GM20000 (cell line): Measurements from ENCODE around the gene MAL.
"Not testable (repeated sequence)": the region's sequence is repeated elsewhere in the genome, so short reads cannot be mapped to it uniquely, and the experiment has no call there.

Experiments
- DNase-seq: peaks from one replicate; pipeline ENCODE4 v3.0.0; 2012; ENCODE audit warnings: low spot score
- TF ChIP-seq, protein P1 (sequence below): IDR thresholded peaks from 2 replicates; pipeline ENCODE4 v1.5.1; 2012; ENCODE audit warnings: mild to moderate bottlenecking, control low read depth; ENCODE audit errors: extremely low read depth, missing control alignments

Gene MAL

DNA sequence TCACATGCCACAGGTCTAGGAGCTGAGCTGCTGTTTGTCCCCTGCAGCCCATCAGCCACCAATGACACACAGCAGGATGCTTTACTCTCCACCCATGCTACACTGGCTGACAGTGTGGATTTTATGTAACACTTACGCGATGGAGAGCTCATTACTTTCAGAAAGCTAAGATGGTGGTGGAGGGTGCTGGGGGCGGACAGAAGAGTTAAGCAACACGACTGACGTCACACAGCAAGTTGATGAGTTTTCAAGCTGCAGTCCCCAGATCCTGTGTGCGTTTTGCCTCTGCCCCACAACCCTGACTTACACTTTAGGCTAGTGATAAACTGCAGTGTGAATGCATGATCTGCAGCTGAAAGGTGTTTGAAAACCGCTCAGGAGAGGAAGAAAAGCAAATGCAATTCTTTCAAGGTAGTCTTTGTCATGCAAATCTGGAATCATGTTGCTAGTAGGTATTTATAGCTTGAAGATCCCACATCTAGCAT lies 53.7 kb downstream of the MAL start:
- DNase-seq: no peak
- TF ChIP-seq, protein P1, sequence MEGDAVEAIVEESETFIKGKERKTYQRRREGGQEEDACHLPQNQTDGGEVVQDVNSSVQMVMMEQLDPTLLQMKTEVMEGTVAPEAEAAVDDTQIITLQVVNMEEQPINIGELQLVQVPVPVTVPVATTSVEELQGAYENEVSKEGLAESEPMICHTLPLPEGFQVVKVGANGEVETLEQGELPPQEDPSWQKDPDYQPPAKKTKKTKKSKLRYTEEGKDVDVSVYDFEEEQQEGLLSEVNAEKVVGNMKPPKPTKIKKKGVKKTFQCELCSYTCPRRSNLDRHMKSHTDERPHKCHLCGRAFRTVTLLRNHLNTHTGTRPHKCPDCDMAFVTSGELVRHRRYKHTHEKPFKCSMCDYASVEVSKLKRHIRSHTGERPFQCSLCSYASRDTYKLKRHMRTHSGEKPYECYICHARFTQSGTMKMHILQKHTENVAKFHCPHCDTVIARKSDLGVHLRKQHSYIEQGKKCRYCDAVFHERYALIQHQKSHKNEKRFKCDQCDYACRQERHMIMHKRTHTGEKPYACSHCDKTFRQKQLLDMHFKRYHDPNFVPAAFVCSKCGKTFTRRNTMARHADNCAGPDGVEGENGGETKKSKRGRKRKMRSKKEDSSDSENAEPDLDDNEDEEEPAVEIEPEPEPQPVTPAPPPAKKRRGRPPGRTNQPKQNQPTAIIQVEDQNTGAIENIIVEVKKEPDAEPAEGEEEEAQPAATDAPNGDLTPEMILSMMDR: no peak

- DNase-seq: no peak
- TF ChIP-seq, protein P1: no peak
Measured at GRCh38 chr2:95082477-95082876, 57.0 kb downstream of the MAL start.

DNA sequence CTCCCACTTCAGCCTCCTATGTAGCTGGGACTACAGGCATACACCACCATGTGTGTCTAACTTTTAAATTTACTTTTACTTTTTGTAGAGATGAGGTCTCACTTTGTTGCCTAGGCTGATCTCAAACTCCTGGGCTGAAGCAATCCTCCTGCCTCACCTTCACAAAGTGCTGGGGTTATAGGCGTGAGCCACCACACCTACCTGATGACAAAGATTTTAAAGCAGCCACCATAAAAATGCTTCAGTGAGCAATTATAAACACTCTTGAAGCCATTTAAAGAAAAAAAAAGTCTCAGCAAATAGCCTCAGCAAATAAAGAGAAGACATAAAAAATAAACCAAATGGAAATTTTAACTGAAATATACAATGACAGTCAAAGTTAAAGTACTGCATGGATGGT lies 60.5 kb downstream of the MAL start:
- DNase-seq: no peak
- TF ChIP-seq, protein P1: no peak

DNA sequence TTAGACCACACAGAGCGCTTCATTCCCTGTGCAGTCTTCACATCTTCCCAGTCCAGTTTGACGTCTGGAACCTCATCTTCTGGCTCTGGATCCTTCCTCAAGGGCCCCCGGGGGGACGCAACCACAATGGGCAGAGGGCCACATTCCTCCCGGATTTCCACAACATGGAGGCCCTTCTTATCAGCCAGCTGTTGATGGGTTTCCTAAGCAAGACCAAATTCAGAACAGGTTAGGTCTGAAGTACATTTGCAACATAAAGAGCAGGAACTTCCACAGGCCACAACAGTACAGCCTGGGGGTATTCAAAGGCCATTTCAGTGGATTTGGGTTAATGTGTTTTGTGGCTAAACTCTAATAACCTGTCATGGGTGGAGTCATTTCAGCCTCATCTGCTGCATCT lies 61.9 kb downstream of the MAL start:
- TF ChIP-seq, protein P1: no peak
- DNase-seq: no peak

DNA sequence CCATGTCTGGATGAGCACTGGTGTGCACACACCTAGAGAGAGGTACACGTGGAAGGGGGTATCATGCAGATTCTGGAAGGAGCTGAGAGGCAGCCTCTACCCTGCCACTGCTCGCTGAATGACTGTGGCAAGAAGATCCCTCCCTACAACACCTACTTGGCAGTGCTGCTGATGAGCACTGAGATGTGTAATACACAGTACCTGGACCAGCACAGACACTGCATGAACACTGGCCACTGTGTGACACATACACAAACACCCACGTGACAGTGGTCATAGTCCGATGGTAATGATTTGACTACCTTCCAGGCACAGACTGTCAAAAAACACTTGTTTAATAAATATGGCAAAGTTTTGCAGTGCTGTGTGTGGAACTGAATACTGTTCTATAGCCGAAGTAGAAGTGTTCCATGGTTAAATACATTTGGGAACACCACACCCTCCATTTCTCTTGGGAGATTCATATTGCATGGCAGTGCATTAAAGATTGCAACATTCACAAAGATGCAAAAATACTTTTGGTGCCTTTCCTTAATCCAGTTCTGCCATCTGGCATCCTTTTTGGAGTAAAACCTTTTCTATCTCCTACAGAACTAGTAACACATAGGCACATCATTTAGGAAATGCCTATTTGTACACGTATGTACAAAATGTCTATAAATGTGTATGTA lies 66.5 kb downstream of the MAL start:
- no peak for DNase-seq
- TF ChIP-seq, protein P1: no peak

DNA sequence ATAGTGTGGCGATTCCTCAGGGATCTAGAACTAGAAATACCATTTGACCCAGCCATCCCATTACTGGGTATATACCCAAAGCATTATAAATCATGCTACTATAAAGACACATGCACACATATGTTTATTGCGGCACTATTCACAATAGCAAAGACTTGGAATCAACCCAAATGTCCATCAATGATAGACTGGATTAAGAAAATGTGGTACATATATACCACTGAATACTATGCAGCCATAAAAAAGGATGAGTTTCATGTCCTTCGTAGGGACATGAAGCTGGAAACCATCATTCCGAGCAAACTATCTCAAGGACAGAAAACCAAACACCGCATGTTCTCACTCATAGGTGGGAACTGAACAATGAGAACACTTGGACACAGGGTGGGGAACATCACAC lies 72.8 kb downstream of the MAL start:
- not testable (repeated sequence) for DNase-seq

DNA sequence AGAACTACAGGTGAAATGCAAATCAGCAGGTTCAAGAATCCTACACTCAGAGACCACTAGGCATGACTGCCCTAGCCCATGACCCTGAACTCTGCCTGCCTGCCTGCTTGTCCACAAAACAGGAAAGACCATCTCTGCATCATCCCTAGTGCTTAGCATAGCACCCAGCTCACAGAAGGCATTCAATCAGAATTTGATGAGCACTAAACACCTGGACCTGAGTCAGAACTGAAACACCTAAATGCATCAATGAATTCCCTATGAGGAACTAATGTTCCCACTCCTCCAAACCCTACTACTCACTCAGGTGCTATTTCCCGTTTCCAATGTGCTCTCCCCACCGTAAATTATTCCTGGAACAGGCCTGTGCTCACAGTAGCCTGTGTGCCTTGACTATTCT lies 74.4 kb downstream of the MAL start:
- DNase-seq: no peak
- TF ChIP-seq, protein P1: no peak
